HEK293 (cell line): ENCODE results near the gene JAGN1.

Experiments used
- CTCF ChIA-PET: fragments of 350-600 bp; formaldehyde crosslinking; extraction: SDS; loops from one replicate; lab custom pipeline; 2021; ENCODE audit warnings: antibody characterized with exemption; lab: Yijun Ruan, JAX
- POLR2A ChIA-PET: fragments of 300-600 bp; formaldehyde crosslinking; extraction: SDS; loops from one replicate; lab custom pipeline; 2020; ENCODE audit warnings: antibody characterized with exemption, inconsistent platforms; lab: Yijun Ruan, JAX
- H3K27ac ChIP-seq: fragments of 200-500 bp; sonication (Bioruptor generic); 2 replicates; pipeline ENCODE4 v1.5.1; 2014; ENCODE audit warnings: low read depth, low read length, control low read depth, inconsistent platforms; ENCODE audit errors: extremely low read depth
- H3K36me3 ChIP-seq, 2 experiments: fragments of 200-500 bp in 1 of 2; sonication (Bioruptor generic) in 1 of 2; 1 replicate in 1 of 2; 2 replicates in 1 of 2; pipeline ENCODE4 v1.5.1; 2014 to 2017; ENCODE audit warnings: inconsistent platforms in 2 of 2, low read length in 2 of 2; ENCODE audit not compliant: control insufficient read depth in 2 of 2, insufficient read depth in 1 of 2
- H3K4me1 ChIP-seq: fragments of 200-500 bp; sonication (Bioruptor generic); 2 replicates; pipeline ENCODE4 v1.5.1; 2014; ENCODE audit warnings: mild to moderate bottlenecking, low read length, inconsistent platforms; ENCODE audit not compliant: control insufficient read depth, insufficient read depth
- H3K4me3 ChIP-seq: 2 replicates; pipeline ENCODE4 v1.5.1; 2011; ENCODE audit warnings: low read depth, mild to moderate bottlenecking, control low read depth, low read length, moderate library complexity
- H3K9me3 ChIP-seq: fragments of 200-500 bp; sonication (Bioruptor generic); 2 replicates; pipeline ENCODE4 v1.5.1; 2014; ENCODE audit warnings: low read depth, low read length, inconsistent platforms; ENCODE audit not compliant: control insufficient read depth, insufficient read depth
- GLIS2 ChIP-seq: fragments of 450-650 bp; formaldehyde crosslinking; IDR thresholded peaks from 2 replicates; pipeline ENCODE4 v1.5.1; 2016; ENCODE audit warnings: missing biosample characterization, missing genetic modification characterization
- REPIN1 ChIP-seq: fragments of 450-650 bp; formaldehyde crosslinking; IDR thresholded peaks from 2 replicates; pipeline ENCODE4 v1.5.1; 2017; ENCODE audit warnings: missing biosample characterization, missing genetic modification characterization, low read depth
- YY2 ChIP-seq: fragments of 450-650 bp; formaldehyde crosslinking; IDR thresholded peaks from 2 replicates; pipeline ENCODE4 v1.5.1; 2016; ENCODE audit warnings: missing biosample characterization, missing genetic modification characterization
- ZBTB20 ChIP-seq: fragments of 450-650 bp; formaldehyde crosslinking; IDR thresholded peaks from 2 replicates; pipeline ENCODE4 v1.5.1; 2016; ENCODE audit warnings: missing biosample characterization, missing genetic modification characterization
- ZBTB8A ChIP-seq: fragments of 450-650 bp; formaldehyde crosslinking; IDR thresholded peaks from 2 replicates; pipeline ENCODE4 v1.5.1; 2016; ENCODE audit warnings: missing biosample characterization, missing genetic modification characterization
- ZFP3 ChIP-seq: fragments of 450-650 bp; formaldehyde crosslinking; IDR thresholded peaks from 2 replicates; pipeline ENCODE4 v1.5.1; 2016; ENCODE audit warnings: low read depth, missing biosample characterization, missing genetic modification characterization
- ZNF114 ChIP-seq: fragments of 450-650 bp; formaldehyde crosslinking; IDR thresholded peaks from 2 replicates; pipeline ENCODE4 v1.5.0; 2017; ENCODE audit warnings: missing biosample characterization, missing genetic modification characterization
- ZNF184 ChIP-seq: fragments of 450-650 bp; IDR thresholded peaks from 2 replicates; pipeline ENCODE4 v1.5.1; 2018; ENCODE audit warnings: missing biosample characterization, mild to moderate bottlenecking, missing genetic modification characterization
- ZNF324 ChIP-seq: fragments of 450-650 bp; formaldehyde crosslinking; IDR thresholded peaks from 2 replicates; pipeline ENCODE4 v1.5.1; 2016; ENCODE audit warnings: missing biosample characterization, missing genetic modification characterization
- ZNF350 ChIP-seq: fragments of 450-650 bp; formaldehyde crosslinking; IDR thresholded peaks from 2 replicates; pipeline ENCODE4 v1.5.0; 2017; ENCODE audit warnings: missing biosample characterization, mild to moderate bottlenecking, missing genetic modification characterization
- ZNF391 ChIP-seq: fragments of 450-650 bp; formaldehyde crosslinking; IDR thresholded peaks from 2 replicates; pipeline ENCODE4 v1.5.1; 2016; ENCODE audit warnings: low read depth, missing biosample characterization, missing genetic modification characterization, borderline replicate concordance
- ZNF518A ChIP-seq: fragments of 450-650 bp; formaldehyde crosslinking; conservative IDR thresholded peaks from 2 replicates; pipeline ENCODE4 v1.5.1; 2016; ENCODE audit warnings: low read depth, missing biosample characterization, missing genetic modification characterization
- ZNF549 ChIP-seq: fragments of 450-650 bp; IDR thresholded peaks from 2 replicates; pipeline ENCODE4 v1.5.1; 2018; ENCODE audit warnings: missing biosample characterization, missing genetic modification characterization, mild to moderate bottlenecking, inconsistent platforms, moderate library complexity
- ZNF768 ChIP-seq: fragments of 450-650 bp; formaldehyde crosslinking; IDR thresholded peaks from 2 replicates; pipeline ENCODE4 v1.5.1; 2018; ENCODE audit warnings: missing biosample characterization, mild to moderate bottlenecking, missing genetic modification characterization
- TF ChIP-seq, protein P1 (sequence below): fragments of 450-650 bp; formaldehyde crosslinking; IDR thresholded peaks from 2 replicates; pipeline ENCODE4 v1.5.1; 2016; ENCODE audit warnings: missing biosample characterization, missing genetic modification characterization
- TF ChIP-seq, protein P2 (sequence below): fragments of 450-650 bp; formaldehyde crosslinking; IDR thresholded peaks from 2 replicates; pipeline ENCODE4 v1.5.1; 2016; ENCODE audit warnings: missing biosample characterization, missing genetic modification characterization
- TF ChIP-seq, protein P3 (sequence below): sonication (generic); formaldehyde crosslinking; IDR thresholded peaks from 2 replicates; pipeline ENCODE4 v1.8.1; 2022; ENCODE audit warnings: mild to moderate bottlenecking, moderate library complexity, missing genetic modification reagents
- TF ChIP-seq, protein P4 (sequence below): fragments of 450-650 bp; formaldehyde crosslinking; IDR thresholded peaks from 2 replicates; pipeline ENCODE4 v1.5.1; 2016; ENCODE audit warnings: missing biosample characterization, missing genetic modification characterization
- TF ChIP-seq, protein P5 (sequence below): fragments of 450-650 bp; formaldehyde crosslinking; IDR thresholded peaks from 2 replicates; pipeline ENCODE4 v1.5.1; 2016; ENCODE audit warnings: missing biosample characterization, missing genetic modification characterization

The JAGN1 gene

GRCh38 chr3:9843715-9844438, 46.5 kb upstream of the JAGN1 start, which contains the start of gene RPUSD3 (continued):
- TF ChIP-seq, protein P1, sequence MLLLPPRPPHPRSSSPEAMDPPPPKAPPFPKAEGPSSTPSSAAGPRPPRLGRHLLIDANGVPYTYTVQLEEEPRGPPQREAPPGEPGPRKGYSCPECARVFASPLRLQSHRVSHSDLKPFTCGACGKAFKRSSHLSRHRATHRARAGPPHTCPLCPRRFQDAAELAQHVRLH (tag by site-specific recombination) = no peak
- TF ChIP-seq ZNF184 (tag by site-specific recombination) (0 out of 2 replicates have a peak, but pooled peaks have one; percentile 39), ZBTB20 (peak; percentile 69; the same call in 1 of the 2 replicates), ZBTB8A (tag by site-specific recombination) (peak; percentile 74), ZNF768 (tag by site-specific recombination) (peak; percentile 58; the same call in 1 of the 2 replicates), ZNF324 (tag by site-specific recombination) (peak; percentile 72; the same call in 1 of the 2 replicates), ZNF518A (tag by site-specific recombination) (peak; percentile 33; the same call in 1 of the 2 replicates)
- TF ChIP-seq, protein P2, sequence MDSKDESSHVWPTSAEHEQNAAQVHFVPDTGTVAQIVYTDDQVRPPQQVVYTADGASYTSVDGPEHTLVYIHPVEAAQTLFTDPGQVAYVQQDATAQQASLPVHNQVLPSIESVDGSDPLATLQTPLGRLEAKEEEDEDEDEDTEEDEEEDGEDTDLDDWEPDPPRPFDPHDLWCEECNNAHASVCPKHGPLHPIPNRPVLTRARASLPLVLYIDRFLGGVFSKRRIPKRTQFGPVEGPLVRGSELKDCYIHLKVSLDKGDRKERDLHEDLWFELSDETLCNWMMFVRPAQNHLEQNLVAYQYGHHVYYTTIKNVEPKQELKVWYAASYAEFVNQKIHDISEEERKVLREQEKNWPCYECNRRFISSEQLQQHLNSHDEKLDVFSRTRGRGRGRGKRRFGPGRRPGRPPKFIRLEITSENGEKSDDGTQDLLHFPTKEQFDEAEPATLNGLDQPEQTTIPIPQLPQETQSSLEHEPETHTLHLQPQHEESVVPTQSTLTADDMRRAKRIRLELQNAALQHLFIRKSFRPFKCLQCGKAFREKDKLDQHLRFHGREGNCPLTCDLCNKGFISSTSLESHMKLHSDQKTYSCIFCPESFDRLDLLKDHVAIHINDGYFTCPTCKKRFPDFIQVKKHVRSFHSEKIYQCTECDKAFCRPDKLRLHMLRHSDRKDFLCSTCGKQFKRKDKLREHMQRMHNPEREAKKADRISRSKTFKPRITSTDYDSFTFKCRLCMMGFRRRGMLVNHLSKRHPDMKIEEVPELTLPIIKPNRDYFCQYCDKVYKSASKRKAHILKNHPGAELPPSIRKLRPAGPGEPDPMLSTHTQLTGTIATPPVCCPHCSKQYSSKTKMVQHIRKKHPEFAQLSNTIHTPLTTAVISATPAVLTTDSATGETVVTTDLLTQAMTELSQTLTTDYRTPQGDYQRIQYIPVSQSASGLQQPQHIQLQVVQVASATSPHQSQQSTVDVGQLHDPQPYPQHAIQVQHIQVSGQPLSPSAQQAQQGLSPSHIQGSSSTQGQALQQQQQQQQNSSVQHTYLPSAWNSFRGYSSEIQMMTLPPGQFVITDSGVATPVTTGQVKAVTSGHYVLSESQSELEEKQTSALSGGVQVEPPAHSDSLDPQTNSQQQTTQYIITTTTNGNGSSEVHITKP = 0 out of 2 replicates have a peak, but pooled peaks have one; percentile 28
- TF ChIP-seq, protein P3, sequence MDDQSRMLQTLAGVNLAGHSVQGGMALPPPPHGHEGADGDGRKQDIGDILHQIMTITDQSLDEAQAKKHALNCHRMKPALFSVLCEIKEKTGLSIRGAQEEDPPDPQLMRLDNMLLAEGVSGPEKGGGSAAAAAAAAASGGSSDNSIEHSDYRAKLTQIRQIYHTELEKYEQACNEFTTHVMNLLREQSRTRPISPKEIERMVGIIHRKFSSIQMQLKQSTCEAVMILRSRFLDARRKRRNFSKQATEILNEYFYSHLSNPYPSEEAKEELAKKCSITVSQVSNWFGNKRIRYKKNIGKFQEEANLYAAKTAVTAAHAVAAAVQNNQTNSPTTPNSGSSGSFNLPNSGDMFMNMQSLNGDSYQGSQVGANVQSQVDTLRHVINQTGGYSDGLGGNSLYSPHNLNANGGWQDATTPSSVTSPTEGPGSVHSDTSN (CRISPR knock-in tag) = peak; percentile 98

DNA sequence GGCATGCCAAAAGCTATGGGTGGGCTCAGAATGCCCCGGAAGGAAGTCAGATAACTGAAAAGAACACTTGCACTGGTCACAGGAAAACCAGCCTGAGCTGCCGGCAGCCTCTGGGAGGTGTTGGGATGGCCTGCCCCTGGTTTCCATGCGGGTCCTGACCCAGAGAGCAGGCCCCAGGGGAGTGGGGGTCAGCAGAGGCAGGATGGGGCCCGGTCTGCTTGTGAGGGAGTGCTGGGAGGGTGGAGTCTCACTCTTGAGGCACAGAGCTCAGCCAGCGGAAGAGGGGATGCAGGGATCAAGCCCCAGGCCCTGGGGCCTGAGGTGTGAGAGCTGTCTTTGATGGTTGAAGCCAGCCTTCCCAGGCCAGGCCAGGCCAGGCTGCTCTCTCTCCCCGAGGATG, 44.2 kb upstream of the JAGN1 start:
- H3K27ac ChIP-seq = no peak overlapping the region
- H3K9me3 ChIP-seq = no peaks in the 10 kb centered on the region
- no peak overlapping the region for H3K4me3 ChIP-seq
- no peaks in the 10 kb centered on the region for H3K4me1 ChIP-seq
- CTCF ChIA-PET = interaction anchor here (0.7 to 1.9 kb wide), 4 partner anchors 10 to 104 kb away, joined by 3 to 4 read pairs (median 4); no protein-coding TSS in a partner anchor
- peaks cover 5 to 13% of the 10 kb centered on the region in 2 experiments; a peak in 2 of 3 replicates for H3K36me3 ChIP-seq
- POLR2A ChIA-PET = no interaction called here
- TF ChIP-seq, protein P4, sequence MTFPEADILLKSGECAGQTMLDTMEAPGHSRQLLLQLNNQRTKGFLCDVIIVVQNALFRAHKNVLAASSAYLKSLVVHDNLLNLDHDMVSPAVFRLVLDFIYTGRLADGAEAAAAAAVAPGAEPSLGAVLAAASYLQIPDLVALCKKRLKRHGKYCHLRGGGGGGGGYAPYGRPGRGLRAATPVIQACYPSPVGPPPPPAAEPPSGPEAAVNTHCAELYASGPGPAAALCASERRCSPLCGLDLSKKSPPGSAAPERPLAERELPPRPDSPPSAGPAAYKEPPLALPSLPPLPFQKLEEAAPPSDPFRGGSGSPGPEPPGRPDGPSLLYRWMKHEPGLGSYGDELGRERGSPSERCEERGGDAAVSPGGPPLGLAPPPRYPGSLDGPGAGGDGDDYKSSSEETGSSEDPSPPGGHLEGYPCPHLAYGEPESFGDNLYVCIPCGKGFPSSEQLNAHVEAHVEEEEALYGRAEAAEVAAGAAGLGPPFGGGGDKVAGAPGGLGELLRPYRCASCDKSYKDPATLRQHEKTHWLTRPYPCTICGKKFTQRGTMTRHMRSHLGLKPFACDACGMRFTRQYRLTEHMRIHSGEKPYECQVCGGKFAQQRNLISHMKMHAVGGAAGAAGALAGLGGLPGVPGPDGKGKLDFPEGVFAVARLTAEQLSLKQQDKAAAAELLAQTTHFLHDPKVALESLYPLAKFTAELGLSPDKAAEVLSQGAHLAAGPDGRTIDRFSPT (tag by site-specific recombination) = no peak
- no peak for TF ChIP-seq ZNF114 (tag by site-specific recombination)
- TF ChIP-seq ZFP3 (tag by site-specific recombination) = no peak
- no peak for TF ChIP-seq ZNF549 (tag by site-specific recombination)
- TF ChIP-seq YY2 (tag by site-specific recombination) = no peak
- TF ChIP-seq, protein P5, sequence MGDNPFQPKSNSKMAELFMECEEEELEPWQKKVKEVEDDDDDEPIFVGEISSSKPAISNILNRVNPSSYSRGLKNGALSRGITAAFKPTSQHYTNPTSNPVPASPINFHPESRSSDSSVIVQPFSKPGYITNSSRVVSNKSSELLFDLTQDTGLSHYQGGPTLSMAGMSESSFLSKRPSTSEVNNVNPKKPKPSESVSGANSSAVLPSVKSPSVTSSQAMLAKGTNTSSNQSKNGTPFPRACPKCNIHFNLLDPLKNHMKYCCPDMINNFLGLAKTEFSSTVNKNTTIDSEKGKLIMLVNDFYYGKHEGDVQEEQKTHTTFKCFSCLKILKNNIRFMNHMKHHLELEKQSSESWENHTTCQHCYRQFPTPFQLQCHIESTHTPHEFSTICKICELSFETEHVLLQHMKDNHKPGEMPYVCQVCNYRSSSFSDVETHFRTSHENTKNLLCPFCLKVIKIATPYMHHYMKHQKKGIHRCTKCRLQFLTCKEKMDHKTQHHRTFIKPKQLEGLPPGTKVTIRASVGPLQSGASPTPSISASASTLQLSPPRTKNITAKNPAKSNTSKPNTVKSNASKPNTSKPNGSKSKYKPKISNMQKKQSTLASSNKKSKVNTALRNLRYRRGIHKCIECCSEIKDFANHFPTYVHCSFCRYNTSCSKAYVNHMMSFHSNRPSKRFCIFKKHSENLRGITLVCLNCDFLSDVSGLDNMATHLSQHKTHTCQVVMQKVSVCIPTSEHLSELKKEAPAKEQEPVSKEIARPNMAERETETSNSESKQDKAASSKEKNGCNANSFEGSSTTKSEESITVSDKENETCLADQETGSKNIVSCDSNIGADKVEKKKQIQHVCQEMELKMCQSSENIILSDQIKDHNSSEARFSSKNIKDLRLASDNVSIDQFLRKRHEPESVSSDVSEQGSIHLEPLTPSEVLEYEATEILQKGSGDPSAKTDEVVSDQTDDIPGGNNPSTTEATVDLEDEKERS (tag by site-specific recombination) = no peak
- TF ChIP-seq ZNF391 (tag by site-specific recombination) = no peak
- TF ChIP-seq REPIN1 = no peak
- TF ChIP-seq ZNF350 = no peak
- no peak for TF ChIP-seq GLIS2
